ENCODE data around the gene ARG1. TPM values are rescaled to one million over a fixed set of nuclear protein-coding genes. Genes with fewer than 3 reads are reported as not detected.
A peak's percentile ranks its signal among the peaks of the same experiment; 100 is the strongest.

ARG1 gene
- total and polyA plus RNA-seq, 8 donors: 0.30 to 2.2 (median 2.2) TPM; not detected in 5

GRCh38 chr6:131613296-131613925 is 40.4 kb downstream of the ARG1 start:
- Histone ChIP-seq H3K27me3 (no peaks in the 10 kb centered on the region), H3K4me1 (no peaks in the 10 kb centered on the region), H3K36me3 (peaks cover 49 to 100% (median 97%) of the 10 kb centered on the region in 4 donors), H3K27ac (no peak overlapping the region), H3K9me3 (no peaks in the 10 kb centered on the region), H3K4me3 (no peak overlapping the region)
- 81 to 89% (median 84%) methylated on average over 5 of the region's 5 CpGs for WGBS, 5 donors
- DNase-seq: no peak
- intact Hi-C loops (cut with DNase I; ENCODE audit: low total_unique reads): no loop called here
- TF ChIP-seq POLR2A (IDR thresholded peaks at IDR 0.05) (no peak), POLR2AphosphoS5 (IDR thresholded peaks at IDR 0.05) (no peak), EP300 (IDR thresholded peaks at IDR 0.05) (no peak), CTCF (IDR thresholded peaks at IDR 0.05) (no peak)

GRCh38 chr6:131615275-131615674 is 42.2 kb downstream of the ARG1 start:
- Histone ChIP-seq H3K9me3 (no peaks in the 10 kb centered on the region), H3K36me3 (peaks cover 49 to 100% (median 97%) of the 10 kb centered on the region in 4 donors), H3K27ac (no peak overlapping the region), H3K27me3 (no peaks in the 10 kb centered on the region), H3K4me1 (no peaks in the 10 kb centered on the region), H3K4me3 (no peak overlapping the region)
- 91 to 98% (median 94%) methylated on average over 4 of the region's 4 CpGs for WGBS, 5 donors
- DNase-seq: no peak
- intact Hi-C loops (cut with DNase I; ENCODE audit: low total_unique reads): no loop called here
- TF ChIP-seq EP300 (IDR thresholded peaks at IDR 0.05) (no peak), POLR2AphosphoS5 (IDR thresholded peaks at IDR 0.05) (no peak)

GRCh38 chr6:131627724-131628682 is 55.0 kb downstream of the ARG1 start, which contains the start of gene MED23:
MED23 (minus strand) TSS chr6:131628242; CDS start chr6:131628049, 193 bp downstream.
- intact Hi-C loops (cut with DNase I; ENCODE audit: low total_unique reads): no loop called here

GRCh38 chr6:131628726-131629125 is 55.7 kb downstream of the ARG1 start:
- Histone ChIP-seq H3K4me1 (peaks cover 10 to 39% (median 26%) of the 10 kb centered on the region in 4 donors), H3K9me3 (no peaks in the 10 kb centered on the region), H3K4me3 (peak overlapping the region; percentile 67 to 85 (median 75)), H3K27me3 (no peaks in the 10 kb centered on the region), H3K27ac (peak overlapping the region in 3 of 5 donors; percentile 83 to 87 (median 85)), H3K36me3 (peaks cover 9 to 24% (median 22%) of the 10 kb centered on the region in 4 donors)
- 32 to 52% (median 47%) methylated on average over 1 of the region's 1 CpG for WGBS, 5 donors
- no peak for TF ChIP-seq EP300 (IDR thresholded peaks at IDR 0.05)
- no peak for TF ChIP-seq POLR2AphosphoS5 (IDR thresholded peaks at IDR 0.05)
- TF ChIP-seq CTCF (IDR thresholded peaks at IDR 0.05): no peak
- no peak for TF ChIP-seq POLR2A (IDR thresholded peaks at IDR 0.05)
- no peak for DNase-seq
- intact Hi-C loops (cut with DNase I; ENCODE audit: low total_unique reads): no loop called here

More at GRCh38 chr6:131627724-131628682, 55.0 kb downstream of the ARG1 start, which contains the start of gene MED23:
- Histone ChIP-seq H3K4me1 (peaks cover 10 to 39% (median 26%) of the 10 kb centered on the region in 4 donors), H3K9me3 (no peaks in the 10 kb centered on the region), H3K27me3 (no peaks in the 10 kb centered on the region), H3K4me3 (peak within 1 kb of the TSS; percentile 67 to 85 (median 75)), H3K36me3 (peaks cover 14 to 31% (median 29%) of the 10 kb centered on the region in 4 donors), H3K27ac (peak within 1 kb of the TSS; percentile 79 to 87 (median 85))
- DNase-seq: peak; percentile 97 to 98
- TF ChIP-seq POLR2A (IDR thresholded peaks at IDR 0.05) (no peak), CTCF (IDR thresholded peaks at IDR 0.05) (peak in 6 of 7 experiments; percentile 4 to 96 (median 90)), POLR2AphosphoS5 (IDR thresholded peaks at IDR 0.05) (peak; percentile 73 to 91 (median 83)), EP300 (IDR thresholded peaks at IDR 0.05) (no peak)
- 0 to 1% (median 0%) methylated on average over 38 to 53 of the region's 53 CpGs for WGBS, 5 donors
